ENCODE measurements around the gene ITGAD.

GRCh38 chr16:31435341-31436220, 42.4 kb downstream of the ITGAD start:
- TF ChIP-seq CTCF (IDR thresholded peaks at IDR 0.05) (no peak), POLR2A (IDR thresholded peaks at IDR 0.05) (no peak)

Data from body of pancreas (tissue), 4 donors.